Loucy (cell line): ENCODE data around the gene PTMS.

ENCODE experiments used
- EZH2phosphoT487 ChIP-seq: fragments of 200-600 bp; IDR thresholded peaks from 2 replicates; pipeline ENCODE4 v1.6.1; 2018; ENCODE audit warnings: antibody characterized with exemption, mild to moderate bottlenecking, moderate library complexity, borderline replicate concordance
- TF ChIP-seq, protein P1 (sequence below): fragments of 200-600 bp; sonication (generic); conservative IDR thresholded peaks from 2 replicates; pipeline ENCODE4 v1.5.1; 2014; ENCODE audit warnings: mild to moderate bottlenecking, antibody characterized with exemption, low read length

DNA sequence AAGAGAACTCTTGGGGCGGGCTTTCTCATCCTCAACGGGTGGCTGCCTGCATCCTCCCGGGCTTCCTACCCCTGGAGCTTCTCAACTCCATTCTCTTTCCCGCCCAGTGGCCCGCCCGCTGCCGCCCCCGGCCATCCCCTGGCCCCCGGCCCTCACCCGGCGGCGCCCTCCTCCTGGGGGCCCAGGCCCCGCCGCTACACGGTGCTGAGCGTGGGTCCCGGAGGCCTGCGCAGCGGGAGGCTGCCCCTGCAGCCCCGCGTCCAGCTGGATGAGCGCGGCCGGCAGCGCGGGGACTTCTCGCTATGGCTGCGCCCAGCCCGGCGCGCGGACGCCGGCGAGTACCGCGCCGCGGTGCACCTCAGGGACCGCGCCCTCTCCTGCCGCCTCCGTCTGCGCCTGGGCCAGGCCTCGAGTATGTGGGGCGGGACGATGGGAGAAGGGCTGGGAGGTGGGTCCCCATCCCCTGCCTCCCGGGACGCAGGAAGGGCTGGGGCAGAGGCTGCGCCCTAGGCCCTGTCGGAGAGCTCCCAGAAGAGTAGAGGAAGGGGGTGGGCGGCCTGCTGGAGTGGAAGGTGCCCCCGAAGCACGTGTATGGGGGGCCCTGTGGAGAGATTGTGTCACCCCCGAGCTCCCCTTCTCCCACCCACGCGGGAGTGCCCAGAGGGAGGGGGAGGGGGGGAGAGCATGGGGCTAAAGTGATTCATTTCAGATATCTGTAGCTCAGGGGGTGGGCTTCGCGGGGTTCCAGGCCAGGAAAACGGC is 7.6 kb downstream of the PTMS start:
- TF ChIP-seq, protein P1, sequence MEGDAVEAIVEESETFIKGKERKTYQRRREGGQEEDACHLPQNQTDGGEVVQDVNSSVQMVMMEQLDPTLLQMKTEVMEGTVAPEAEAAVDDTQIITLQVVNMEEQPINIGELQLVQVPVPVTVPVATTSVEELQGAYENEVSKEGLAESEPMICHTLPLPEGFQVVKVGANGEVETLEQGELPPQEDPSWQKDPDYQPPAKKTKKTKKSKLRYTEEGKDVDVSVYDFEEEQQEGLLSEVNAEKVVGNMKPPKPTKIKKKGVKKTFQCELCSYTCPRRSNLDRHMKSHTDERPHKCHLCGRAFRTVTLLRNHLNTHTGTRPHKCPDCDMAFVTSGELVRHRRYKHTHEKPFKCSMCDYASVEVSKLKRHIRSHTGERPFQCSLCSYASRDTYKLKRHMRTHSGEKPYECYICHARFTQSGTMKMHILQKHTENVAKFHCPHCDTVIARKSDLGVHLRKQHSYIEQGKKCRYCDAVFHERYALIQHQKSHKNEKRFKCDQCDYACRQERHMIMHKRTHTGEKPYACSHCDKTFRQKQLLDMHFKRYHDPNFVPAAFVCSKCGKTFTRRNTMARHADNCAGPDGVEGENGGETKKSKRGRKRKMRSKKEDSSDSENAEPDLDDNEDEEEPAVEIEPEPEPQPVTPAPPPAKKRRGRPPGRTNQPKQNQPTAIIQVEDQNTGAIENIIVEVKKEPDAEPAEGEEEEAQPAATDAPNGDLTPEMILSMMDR: no peak
- no peak for TF ChIP-seq EZH2phosphoT487
